K562 (cell line): Measurements from ENCODE around the gene POLD2. TPM values are rescaled to one million over a fixed set of nuclear protein-coding genes. Genes with fewer than 3 reads are reported as not detected.

ENCODE experiments used
- ATAC-seq: fragments of 200-7000 bp; cut with Tn5 transposase; 3 replicates; pipeline ENCODE4 v1.9.1; 2020; ENCODE audit warnings: moderate library complexity
- BruUV-seq: library from RNA; stranded (reverse); fragments of 400-500 nt; replicated peaks from 2 replicates; lab custom pipeline; 2021; lab: Mats Ljungman, UMichigan
- CTCF ChIA-PET: fragments of 300-600 bp; formaldehyde crosslinking; extraction: SDS; loops from one replicate; lab custom pipeline; 2021; ENCODE audit warnings: low intra/inter-chr PET ratio; lab: Yijun Ruan, JAX
- POLR2A ChIA-PET: fragments of 300-600, 350-650 bp; sonication (Branson Sonifier 250); formaldehyde crosslinking; extraction: SDS; loops from one replicate; lab custom pipeline; 2021; ENCODE audit warnings: antibody characterized with exemption, inconsistent platforms; lab: Yijun Ruan, JAX
- DNase-seq, 4 experiments: peaks; one replicate each; pipeline versions ENCODE4 v3.0.0 to v3.0.0-alpha.2; 2011 to 2018; ENCODE audit warnings: low spot score in 3 of 4, mixed read lengths in 3 of 4; ENCODE audit errors: extremely low read depth in 1 of 4
- FAIRE-seq: peaks from 2 replicates; lab custom pipeline; 2011; peaks lifted over from hg19 to GRCh38; lab: Jason Lieb, UNC
- H2AFZ ChIP-seq: 2 replicates; pipeline ENCODE4 v1.6.0; 2011; ENCODE audit warnings: low read depth, low read length, control low read depth, inconsistent platforms
- H3K27ac ChIP-seq: fragments of 200-600 bp; 3 replicates; pipeline ENCODE4 v1.8.0; 2011; ENCODE audit warnings: low read depth, mild to moderate bottlenecking, control low read depth, inconsistent platforms, low read length, moderate library complexity, mixed read lengths; ENCODE audit errors: extremely low read depth
- H3K27me3 ChIP-seq, 2 experiments: fragments of 300-600 bp in 1 of 2; 2 replicates in 1 of 2; 3 replicates in 1 of 2; pipeline versions ENCODE4 v1.6.0 to v1.8.0; 2011; ENCODE audit warnings: inconsistent platforms in 2 of 2, low read length in 2 of 2, mild to moderate bottlenecking in 1 of 2, mixed read lengths in 1 of 2, moderate library complexity in 1 of 2; ENCODE audit not compliant: control insufficient read depth in 2 of 2, insufficient read depth in 2 of 2
- H3K36me3 ChIP-seq: fragments of 300-600 bp; 3 replicates; pipeline ENCODE4 v1.8.0; 2011; ENCODE audit warnings: mild to moderate bottlenecking, low read length, inconsistent platforms; ENCODE audit not compliant: control insufficient read depth, insufficient read depth
- H3K4me1 ChIP-seq, 2 experiments: fragments of 200-600 bp in 1 of 2; replicated peaks in 1 of 2; 2 replicates in 1 of 2; 3 replicates in 1 of 2; pipeline versions ENCODE4 v1.5.1 to v1.8.0; 2011; ENCODE audit warnings: inconsistent platforms in 2 of 2, low read length in 2 of 2, mild to moderate bottlenecking in 1 of 2, mixed read lengths in 1 of 2, moderate library complexity in 1 of 2; ENCODE audit not compliant: control insufficient read depth in 2 of 2, insufficient read depth in 2 of 2
- H3K4me2 ChIP-seq: 2 replicates; pipeline ENCODE4 v1.6.1; 2011; ENCODE audit warnings: low read length, control low read depth, inconsistent platforms, mixed read lengths; ENCODE audit not compliant: insufficient read depth
- H3K4me3 ChIP-seq: fragments of 200-600 bp; sonication (generic), shearing (Covaris generic); 2 replicates; pipeline ENCODE4 v1.5.1; 2016; ENCODE audit warnings: control low read depth, inconsistent platforms
- H3K79me2 ChIP-seq: fragments of 200-600 bp; 3 replicates; pipeline ENCODE4 v1.8.0; 2011; ENCODE audit warnings: low read length, inconsistent platforms; ENCODE audit not compliant: control insufficient read depth, insufficient read depth
- H3K9ac ChIP-seq, 2 experiments: 2 replicates each; pipeline versions ENCODE4 v1.6.0 to v1.6.1; 2011; ENCODE audit warnings: low read depth in 2 of 2, low read length in 2 of 2, control low read depth in 1 of 2, inconsistent platforms in 1 of 2, mild to moderate bottlenecking in 1 of 2, mixed read lengths in 1 of 2; ENCODE audit not compliant: insufficient read depth in 1 of 2
- H3K9me1 ChIP-seq: one replicate; pipeline ENCODE4 v1.6.0; 2011; ENCODE audit warnings: inconsistent platforms, mild to moderate bottlenecking, low read length, moderate library complexity; ENCODE audit not compliant: control insufficient read depth, insufficient read depth
- H3K9me3 ChIP-seq: replicated peaks from 2 replicates; pipeline ENCODE4 v1.5.1; 2011; ENCODE audit warnings: low read depth, low read length, inconsistent platforms; ENCODE audit not compliant: control insufficient read depth, insufficient read depth
- H4K20me1 ChIP-seq: replicated peaks from 2 replicates; pipeline ENCODE4 v1.6.1; 2011; ENCODE audit warnings: low read length, inconsistent platforms, mixed read lengths; ENCODE audit not compliant: control insufficient read depth, insufficient read depth
- ELF4 ChIP-seq: fragments of 450-650 bp; formaldehyde crosslinking; IDR thresholded peaks from 2 replicates; pipeline ENCODE4 v1.4.0; 2022; ENCODE audit warnings: missing genetic modification characterization
- HOXB6 ChIP-seq: fragments of 250-450 bp; sonication (Bioruptor Pico); IDR thresholded peaks from 2 replicates; pipeline ENCODE4 v1.5.1; 2022; ENCODE audit warnings: mild to moderate bottlenecking, borderline replicate concordance
- MTA3 ChIP-seq: fragments of 450-650 bp; formaldehyde crosslinking; IDR thresholded peaks from 2 replicates; pipeline ENCODE4 v1.6.1; 2017; ENCODE audit warnings: mild to moderate bottlenecking, borderline replicate concordance
- NFIC ChIP-seq: fragments of 450-650 bp; IDR thresholded peaks from 2 replicates; pipeline ENCODE4 v1.6.1; 2017; ENCODE audit warnings: mild to moderate bottlenecking, inconsistent platforms
- NRF1 ChIP-seq, 2 experiments: fragments of 450-650 bp; IDR thresholded peaks in 1 of 2; conservative IDR thresholded peaks in 1 of 2; 2 replicates each; pipeline ENCODE4 v1.6.1; 2014; ENCODE audit warnings: mild to moderate bottlenecking in 2 of 2
- POLR2A ChIP-seq: fragments of 450-650 bp; conservative IDR thresholded peaks from 2 replicates; pipeline ENCODE4 v1.6.1; 2016
- POLR2G ChIP-seq: fragments of 200-400 bp; formaldehyde crosslinking; IDR thresholded peaks from 2 replicates; pipeline ENCODE4 v1.6.1; 2017; ENCODE audit warnings: low read depth, mild to moderate bottlenecking, antibody characterized with exemption, low read length, moderate library complexity
- RAD21 ChIP-seq, 2 experiments: fragments of 250-450 bp in 1 of 2; fragments of 450-650 bp in 1 of 2; sonication (Bioruptor Pico) in 1 of 2; formaldehyde crosslinking in 1 of 2; IDR thresholded peaks in 1 of 2; conservative IDR thresholded peaks in 1 of 2; 2 replicates each; pipeline versions ENCODE4 v1.4.0 to v1.8.0; 2020 to 2022; ENCODE audit warnings: mild to moderate bottlenecking in 2 of 2, moderate library complexity in 1 of 2
- TCF7L2 ChIP-seq: fragments of 150-350 bp; IDR thresholded peaks from 2 replicates; pipeline ENCODE4 v1.6.1; 2016; ENCODE audit warnings: low read depth, mild to moderate bottlenecking, low read length, moderate library complexity
- TCFL5 ChIP-seq: fragments of 250-450 bp; sonication (Bioruptor Pico); conservative IDR thresholded peaks from 2 replicates; pipeline ENCODE4 v1.6.1; 2021; ENCODE audit warnings: mild to moderate bottlenecking, moderate library complexity, matching md5 sums
- ZNF24 ChIP-seq: fragments of 450-650 bp; IDR thresholded peaks from 2 replicates; pipeline ENCODE4 v1.6.1; 2016
- ZNF444 ChIP-seq: fragments of 250-450 bp; sonication (Bioruptor Pico); IDR thresholded peaks from 2 replicates; pipeline ENCODE4 v1.4.0; 2020; ENCODE audit warnings: mild to moderate bottlenecking, moderate library complexity
- WGBS: fragments of 100-300 bp; shearing (Covaris generic); methylation state at CpG from one replicate; pipeline ENCODE4 v1.1.6; 2016; ENCODE audit warnings: low coverage, mixed read lengths; ENCODE audit not compliant: insufficient coverage; ENCODE audit errors: missing lambda C conversion rate; 5-methylcytosine and 5-hydroxymethylcytosine counted together
- in situ Hi-C: fragments of 300-500 bp; cut with MboI; formaldehyde crosslinking; loops from 4 replicates; pipeline ENCODE4 v1.15.0; 2018; ENCODE audit warnings: inconsistent platforms, mixed read lengths
- intact Hi-C: fragments of 100-400 bp; cut with micrococcal nuclease; formaldehyde crosslinking; loops from 2 replicates; pipeline ENCODE4 v1.14.2; 2022
- polyA plus RNA-seq, 8 experiments: library from polyadenylated mRNA; depleted of rRNA in 4 of 8; stranded (reverse) in 5 of 8; unstranded in 3 of 8; fragments of >200 nt; fragmentation: Nextera tagmentation in 2 of 8; fragmentation: Illumina TruSeq in 1 of 8; extraction: Ambion mirVana in 2 of 8; extraction: Trizol in 1 of 8; gene quantifications; 2 replicates each; pipeline versions ENCODE4 v1.2.1 to v1.2.3, GENCODE V29; 2011 to 2014; ENCODE audit warnings: inconsistent platforms in 1 of 8, missing spikeins in 1 of 8
- total RNA-seq, 7 experiments: library from RNA; depleted of rRNA in 6 of 7; stranded (reverse); fragments of >200 nt in 6 of 7; fragmentation: Illumina TruSeq in 2 of 7; extraction: Trizol in 2 of 7; gene quantifications; 2 replicates each; pipeline versions ENCODE4 v1.2.1 to v1.2.3, GENCODE V29; 2011 to 2021; ENCODE audit warnings: low replicate concordance in 1 of 7
- TF ChIP-seq, protein P1 (sequence below): sonication (generic); formaldehyde crosslinking; IDR thresholded peaks from 2 replicates; pipeline ENCODE4 v1.8.0; 2022; ENCODE audit warnings: mild to moderate bottlenecking, missing genetic modification reagents, borderline replicate concordance
- TF ChIP-seq, protein P2 (sequence below): fragments of 250-450 bp; sonication (Bioruptor Pico); IDR thresholded peaks from 2 replicates; pipeline ENCODE4 v1.8.0; 2022; ENCODE audit warnings: moderate library complexity, mild to moderate bottlenecking, inconsistent platforms
- TF ChIP-seq, protein P3 (sequence below): sonication (generic); IDR thresholded peaks from 2 replicates; pipeline ENCODE4 v1.6.1; 2016
- TF ChIP-seq, protein P4 (sequence below), 3 experiments: IDR thresholded peaks in 2 of 3; conservative IDR thresholded peaks in 1 of 3; 2 replicates each; pipeline ENCODE4 v1.5.1; 2011 to 2012; ENCODE audit warnings: low read length in 3 of 3, mild to moderate bottlenecking in 3 of 3, control low read depth in 2 of 3, improper control_type of control experiment in 1 of 3, inconsistent platforms in 1 of 3, low read depth in 1 of 3, mixed read lengths in 1 of 3, moderate library complexity in 1 of 3; ENCODE audit not compliant: insufficient read depth in 2 of 3

The POLD2 gene
- total and polyA plus RNA-seq, 9 of the 15 experiments (the other 6 are each of a cell fraction or from before 2014, with no cell fraction given), result 29.7 to 259 (median 225) TPM

DNA sequence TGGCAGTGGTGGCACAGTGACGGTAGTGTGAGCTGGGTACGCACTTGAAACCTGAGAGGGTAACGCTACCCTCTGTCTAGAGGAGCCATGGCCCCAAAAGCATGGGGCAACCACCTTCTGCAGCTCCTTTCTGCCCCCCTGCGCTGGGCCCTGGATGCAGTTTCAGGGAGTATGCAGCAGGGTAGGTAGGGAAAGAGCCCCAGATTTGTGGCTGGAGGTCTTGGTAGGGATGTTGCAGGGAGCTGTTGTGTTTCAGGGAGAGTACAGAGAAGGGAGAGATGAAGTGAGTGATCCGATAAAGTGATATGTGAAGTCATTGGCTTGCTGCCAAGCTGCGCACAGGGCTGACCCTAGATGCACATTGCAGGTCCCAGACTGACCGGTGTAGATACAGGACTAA is 55.3 kb downstream of the POLD2 start:
- 16% methylated on average over 7 of the region's 7 CpGs for WGBS
- TF ChIP-seq POLR2A (0 out of 2 replicates have a peak, but pooled peaks have one; percentile 20), TCFL5 (no peak), TCF7L2 (no peak), MTA3 (no peak), NFIC (peak; percentile 96), POLR2G (peak; percentile 42; the same call in 1 of the 2 replicates), NRF1 (conservative IDR thresholded peaks at IDR 0.05 in 1 of 2, IDR thresholded peaks at IDR 0.05 in 1 of 2) (0 out of 4 replicates have a peak, but pooled peaks of 1 of the 2 experiments have one; percentile 22), RAD21 (CRISPR knock-in tag; conservative IDR thresholded peaks at IDR 0.05 in 1 of 2, IDR thresholded peaks at IDR 0.05 in 1 of 2) (0 out of 4 replicates have a peak, but pooled peaks of 1 of the 2 experiments have one; percentile 2), ZNF24 (no peak), ELF4 (CRISPR knock-in tag) (no peak), ZNF444 (CRISPR knock-in tag) (no peak), HOXB6 (CRISPR knock-in tag) (no peak)
- TF ChIP-seq, protein P1, sequence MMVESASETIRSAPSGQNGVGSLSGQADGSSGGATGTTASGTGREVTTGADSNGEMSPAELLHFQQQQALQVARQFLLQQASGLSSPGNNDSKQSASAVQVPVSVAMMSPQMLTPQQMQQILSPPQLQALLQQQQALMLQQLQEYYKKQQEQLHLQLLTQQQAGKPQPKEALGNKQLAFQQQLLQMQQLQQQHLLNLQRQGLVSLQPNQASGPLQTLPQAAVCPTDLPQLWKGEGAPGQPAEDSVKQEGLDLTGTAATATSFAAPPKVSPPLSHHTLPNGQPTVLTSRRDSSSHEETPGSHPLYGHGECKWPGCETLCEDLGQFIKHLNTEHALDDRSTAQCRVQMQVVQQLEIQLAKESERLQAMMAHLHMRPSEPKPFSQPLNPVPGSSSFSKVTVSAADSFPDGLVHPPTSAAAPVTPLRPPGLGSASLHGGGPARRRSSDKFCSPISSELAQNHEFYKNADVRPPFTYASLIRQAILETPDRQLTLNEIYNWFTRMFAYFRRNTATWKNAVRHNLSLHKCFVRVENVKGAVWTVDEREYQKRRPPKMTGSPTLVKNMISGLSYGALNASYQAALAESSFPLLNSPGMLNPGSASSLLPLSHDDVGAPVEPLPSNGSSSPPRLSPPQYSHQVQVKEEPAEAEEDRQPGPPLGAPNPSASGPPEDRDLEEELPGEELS, result no peak
- TF ChIP-seq, protein P2, sequence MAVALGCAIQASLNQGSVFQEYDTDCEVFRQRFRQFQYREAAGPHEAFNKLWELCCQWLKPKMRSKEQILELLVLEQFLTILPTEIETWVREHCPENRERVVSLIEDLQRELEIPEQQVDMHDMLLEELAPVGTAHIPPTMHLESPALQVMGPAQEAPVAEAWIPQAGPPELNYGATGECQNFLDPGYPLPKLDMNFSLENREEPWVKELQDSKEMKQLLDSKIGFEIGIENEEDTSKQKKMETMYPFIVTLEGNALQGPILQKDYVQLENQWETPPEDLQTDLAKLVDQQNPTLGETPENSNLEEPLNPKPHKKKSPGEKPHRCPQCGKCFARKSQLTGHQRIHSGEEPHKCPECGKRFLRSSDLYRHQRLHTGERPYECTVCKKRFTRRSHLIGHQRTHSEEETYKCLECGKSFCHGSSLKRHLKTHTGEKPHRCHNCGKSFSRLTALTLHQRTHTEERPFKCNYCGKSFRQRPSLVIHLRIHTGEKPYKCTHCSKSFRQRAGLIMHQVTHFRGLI (CRISPR knock-in tag), result no peak
- TF ChIP-seq, protein P3, sequence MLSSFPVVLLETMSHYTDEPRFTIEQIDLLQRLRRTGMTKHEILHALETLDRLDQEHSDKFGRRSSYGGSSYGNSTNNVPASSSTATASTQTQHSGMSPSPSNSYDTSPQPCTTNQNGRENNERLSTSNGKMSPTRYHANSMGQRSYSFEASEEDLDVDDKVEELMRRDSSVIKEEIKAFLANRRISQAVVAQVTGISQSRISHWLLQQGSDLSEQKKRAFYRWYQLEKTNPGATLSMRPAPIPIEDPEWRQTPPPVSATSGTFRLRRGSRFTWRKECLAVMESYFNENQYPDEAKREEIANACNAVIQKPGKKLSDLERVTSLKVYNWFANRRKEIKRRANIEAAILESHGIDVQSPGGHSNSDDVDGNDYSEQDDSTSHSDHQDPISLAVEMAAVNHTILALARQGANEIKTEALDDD, result 0 out of 2 replicates have a peak, but pooled peaks have one; percentile 22
- TF ChIP-seq, protein P4, sequence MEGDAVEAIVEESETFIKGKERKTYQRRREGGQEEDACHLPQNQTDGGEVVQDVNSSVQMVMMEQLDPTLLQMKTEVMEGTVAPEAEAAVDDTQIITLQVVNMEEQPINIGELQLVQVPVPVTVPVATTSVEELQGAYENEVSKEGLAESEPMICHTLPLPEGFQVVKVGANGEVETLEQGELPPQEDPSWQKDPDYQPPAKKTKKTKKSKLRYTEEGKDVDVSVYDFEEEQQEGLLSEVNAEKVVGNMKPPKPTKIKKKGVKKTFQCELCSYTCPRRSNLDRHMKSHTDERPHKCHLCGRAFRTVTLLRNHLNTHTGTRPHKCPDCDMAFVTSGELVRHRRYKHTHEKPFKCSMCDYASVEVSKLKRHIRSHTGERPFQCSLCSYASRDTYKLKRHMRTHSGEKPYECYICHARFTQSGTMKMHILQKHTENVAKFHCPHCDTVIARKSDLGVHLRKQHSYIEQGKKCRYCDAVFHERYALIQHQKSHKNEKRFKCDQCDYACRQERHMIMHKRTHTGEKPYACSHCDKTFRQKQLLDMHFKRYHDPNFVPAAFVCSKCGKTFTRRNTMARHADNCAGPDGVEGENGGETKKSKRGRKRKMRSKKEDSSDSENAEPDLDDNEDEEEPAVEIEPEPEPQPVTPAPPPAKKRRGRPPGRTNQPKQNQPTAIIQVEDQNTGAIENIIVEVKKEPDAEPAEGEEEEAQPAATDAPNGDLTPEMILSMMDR (IDR thresholded peaks at IDR 0.05 in 2 of 3, conservative IDR thresholded peaks at IDR 0.05 in 1 of 3; ENCODE audit: insufficient read depth in 2 of 3, low read depth in 1 of 3, low read length in 3 of 3), result peak; percentile 7 to 26 (median 18); a peak in 1 of 6 replicates

More for the DNA sequence above, 55.3 kb downstream of the POLD2 start:
- no TSS peak for BruUV-seq
- DNase-seq (peak in 1 of 4 experiments; percentile 52), ATAC-seq (peak; percentile 10; the same call in 2 of the 3 replicates), FAIRE-seq (peak; percentile 46)
- no peaks in the 10 kb centered on the region for H3K9me3 ChIP-seq
- peak overlapping the region in 1 of 2 experiments; percentile 62; a peak in 1 of 4 replicates for H3K9ac ChIP-seq
- ChIA-PET POLR2A (interaction anchor here (0.6 to 2.5 kb wide), 9 partner anchors 8 to 147 kb away, joined by 3 to 6 read pairs (median 3); partner anchors contain the start of gene YKT6), CTCF (no interaction called here)
- in situ Hi-C loops (no loop called here), intact Hi-C loops (loop anchor here (5.0 kb wide), 1 partner anchor 46 kb away; no protein-coding TSS in a partner anchor)
- H3K4me2 ChIP-seq, result no peak overlapping the region
- H3K36me3 ChIP-seq, result no peaks in the 10 kb centered on the region
- H4K20me1 ChIP-seq, result peaks cover 10% of the 10 kb centered on the region; the same call in 1 of the 2 replicates
- peaks cover 4% of the 10 kb centered on the region for H3K9me1 ChIP-seq
- no peak overlapping the region for H3K4me3 ChIP-seq
- H3K79me2 ChIP-seq, result no peaks in the 10 kb centered on the region
- H3K27me3 ChIP-seq, result peaks cover 0 to 14% of the 10 kb centered on the region in 2 experiments; a peak in 2 of 5 replicates
- no peak overlapping the region for H2AFZ ChIP-seq
- H3K27ac ChIP-seq, result no peak overlapping the region
- peaks cover 6 to 32% of the 10 kb centered on the region in 2 experiments; a peak in 3 of 5 replicates for H3K4me1 ChIP-seq
